HL-60 (cell line): Measurements from ENCODE around the gene ARHGEF12.

Experiments
- GABPA ChIP-seq: IDR thresholded peaks from 2 replicates; pipeline ENCODE4 v1.6.1; 2012; ENCODE audit warnings: low read depth
- POLR2AphosphoS5 ChIP-seq: IDR thresholded peaks from 2 replicates; pipeline ENCODE4 v1.6.1; 2012; ENCODE audit warnings: low read depth
- REST ChIP-seq: IDR thresholded peaks from 2 replicates; pipeline ENCODE4 v1.6.1; 2012; ENCODE audit warnings: low read depth; ENCODE audit not compliant: insufficient replicate concordance
- TF ChIP-seq, protein P1 (sequence below): IDR thresholded peaks from one replicate; pipeline ENCODE4 v1.5.1; 2011; ENCODE audit warnings: low read length, control low read depth, inconsistent platforms; ENCODE audit not compliant: insufficient read depth

DNA sequence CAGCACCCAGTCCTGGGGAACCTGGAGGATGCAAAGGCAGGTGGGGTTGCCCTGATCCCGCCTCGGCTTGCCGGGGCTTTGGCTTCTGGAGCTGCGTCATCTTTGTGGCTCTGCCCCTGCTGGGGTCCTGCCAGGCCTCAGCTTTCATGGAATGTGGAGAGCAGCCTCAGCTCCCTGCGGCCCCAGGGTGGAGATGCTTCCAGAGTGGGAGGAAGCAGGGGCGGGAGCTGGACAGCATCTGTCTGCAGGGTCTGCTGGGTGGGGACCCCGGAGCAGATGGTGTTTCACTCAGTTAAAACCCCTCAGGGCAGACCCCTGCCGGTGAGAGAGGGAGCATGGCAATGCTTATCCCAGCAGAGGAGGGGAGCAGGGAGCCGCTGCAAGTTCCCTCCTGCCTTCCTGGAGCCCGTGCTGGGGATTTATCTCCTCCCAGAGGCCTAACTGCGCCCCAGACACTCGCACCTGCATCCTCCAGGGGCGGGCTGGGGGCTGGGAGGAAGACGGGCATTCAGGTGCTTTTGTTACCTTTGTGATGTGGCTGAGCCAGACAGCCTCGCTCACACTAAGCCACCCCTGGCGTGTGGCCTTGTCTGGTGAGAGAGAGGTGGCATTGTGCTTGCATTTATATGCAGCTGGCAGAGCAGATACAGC, 191.0 kb downstream of the ARHGEF12 start:
- no peak for TF ChIP-seq POLR2AphosphoS5
- TF ChIP-seq, protein P1, sequence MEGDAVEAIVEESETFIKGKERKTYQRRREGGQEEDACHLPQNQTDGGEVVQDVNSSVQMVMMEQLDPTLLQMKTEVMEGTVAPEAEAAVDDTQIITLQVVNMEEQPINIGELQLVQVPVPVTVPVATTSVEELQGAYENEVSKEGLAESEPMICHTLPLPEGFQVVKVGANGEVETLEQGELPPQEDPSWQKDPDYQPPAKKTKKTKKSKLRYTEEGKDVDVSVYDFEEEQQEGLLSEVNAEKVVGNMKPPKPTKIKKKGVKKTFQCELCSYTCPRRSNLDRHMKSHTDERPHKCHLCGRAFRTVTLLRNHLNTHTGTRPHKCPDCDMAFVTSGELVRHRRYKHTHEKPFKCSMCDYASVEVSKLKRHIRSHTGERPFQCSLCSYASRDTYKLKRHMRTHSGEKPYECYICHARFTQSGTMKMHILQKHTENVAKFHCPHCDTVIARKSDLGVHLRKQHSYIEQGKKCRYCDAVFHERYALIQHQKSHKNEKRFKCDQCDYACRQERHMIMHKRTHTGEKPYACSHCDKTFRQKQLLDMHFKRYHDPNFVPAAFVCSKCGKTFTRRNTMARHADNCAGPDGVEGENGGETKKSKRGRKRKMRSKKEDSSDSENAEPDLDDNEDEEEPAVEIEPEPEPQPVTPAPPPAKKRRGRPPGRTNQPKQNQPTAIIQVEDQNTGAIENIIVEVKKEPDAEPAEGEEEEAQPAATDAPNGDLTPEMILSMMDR: no peak
- no peak for TF ChIP-seq REST
- no peak for TF ChIP-seq GABPA
